GM10847 (cell line): Measurements from ENCODE around the gene PHLDB2.

Source experiments
- POLR2A ChIP-seq: IDR thresholded peaks from 2 replicates; pipeline ENCODE4 v1.6.1; 2011; ENCODE audit not compliant: insufficient read length; ENCODE audit errors: extremely low read depth

The PHLDB2 gene

GRCh38 chr3:111863942-111864694 lies 5.1 kb downstream of the PHLDB2 start:
- TF ChIP-seq POLR2A = no peak

- no peak for TF ChIP-seq POLR2A
Measured at GRCh38 chr3:111864821-111865656, 6.0 kb downstream of the PHLDB2 start.

GRCh38 chr3:111867889-111868426 lies 8.9 kb downstream of the PHLDB2 start:
- TF ChIP-seq POLR2A = no peak

GRCh38 chr3:111870620-111871019 lies 11.6 kb downstream of the PHLDB2 start:
- TF ChIP-seq POLR2A = no peak

GRCh38 chr3:111871809-111872623 lies 13.0 kb downstream of the PHLDB2 start:
- TF ChIP-seq POLR2A = no peak

GRCh38 chr3:111872979-111873378 lies 13.9 kb downstream of the PHLDB2 start:
- TF ChIP-seq POLR2A = no peak

GRCh38 chr3:111874177-111874820 lies 15.2 kb downstream of the PHLDB2 start:
- TF ChIP-seq POLR2A = no peak

GRCh38 chr3:111881480-111881879 lies 22.4 kb downstream of the PHLDB2 start:
- no peak for TF ChIP-seq POLR2A

- TF ChIP-seq POLR2A = no peak
Measured at GRCh38 chr3:111882194-111882593, 23.1 kb downstream of the PHLDB2 start.

- no peak for TF ChIP-seq POLR2A
Measured at GRCh38 chr3:111882799-111883198, 23.7 kb downstream of the PHLDB2 start.

GRCh38 chr3:111884411-111885018 lies 25.4 kb downstream of the PHLDB2 start:
- TF ChIP-seq POLR2A = no peak

GRCh38 chr3:111885578-111885977 lies 26.5 kb downstream of the PHLDB2 start:
- TF ChIP-seq POLR2A = no peak

- no peak for TF ChIP-seq POLR2A
Measured at GRCh38 chr3:111890051-111890580, 31.1 kb downstream of the PHLDB2 start.

- TF ChIP-seq POLR2A = no peak
Measured at GRCh38 chr3:111892070-111892469, 33.0 kb downstream of the PHLDB2 start.

- no peak for TF ChIP-seq POLR2A
Measured at GRCh38 chr3:111895071-111895470, 36.0 kb downstream of the PHLDB2 start.

GRCh38 chr3:111899966-111900365 lies 40.9 kb downstream of the PHLDB2 start:
- no peak for TF ChIP-seq POLR2A
